NCI-H226 (cell line): ENCODE results near the gene CNN2.

Experiments
- DNase-seq: peaks from one replicate; pipeline ENCODE4 v3.0.0-alpha.2; 2015

CNN2 gene

GRCh38 chr19:1032264-1032867, 6.0 kb downstream of the CNN2 start:
- DNase-seq = no peak

- no peak for DNase-seq
These were observed 9.7 kb downstream of the CNN2 start for GRCh38 chr19:1035998-1036621.

GRCh38 chr19:1037621-1038064, 11.2 kb downstream of the CNN2 start:
- DNase-seq = no peak

GRCh38 chr19:1038978-1039645, 12.7 kb downstream of the CNN2 start:
- DNase-seq = no peak

GRCh38 chr19:1039646-1040475, 13.5 kb downstream of the CNN2 start, which contains the start of gene ABCA7:
Gene ABCA7 (plus strand): TSS chr19:1040107. CDS start chr19:1041362, 1,255 bp downstream.
- peak; percentile 99 for DNase-seq

- peak; percentile 93 for DNase-seq
These were observed 14.3 kb downstream of the CNN2 start for GRCh38 chr19:1040476-1041271.

- no peak for DNase-seq
These were observed 14.9 kb downstream of the CNN2 start for GRCh38 chr19:1041272-1041834.

GRCh38 chr19:1041835-1042685, 15.7 kb downstream of the CNN2 start:
- peak; percentile 74 for DNase-seq

GRCh38 chr19:1042689-1043511, 16.5 kb downstream of the CNN2 start:
- DNase-seq = no peak

GRCh38 chr19:1045247-1045603, 18.8 kb downstream of the CNN2 start:
- DNase-seq = peak; percentile 56

- no peak for DNase-seq
These were observed 19.8 kb downstream of the CNN2 start for GRCh38 chr19:1046117-1046626.

GRCh38 chr19:1046836-1047695, 20.7 kb downstream of the CNN2 start:
- no peak for DNase-seq

- DNase-seq = no peak
These were observed 21.3 kb downstream of the CNN2 start for GRCh38 chr19:1047696-1048147.

GRCh38 chr19:1049106-1049505, 22.7 kb downstream of the CNN2 start:
- no peak for DNase-seq

- DNase-seq = no peak
These were observed 23.4 kb downstream of the CNN2 start for GRCh38 chr19:1049800-1050199.

- DNase-seq = no peak
These were observed 24.8 kb downstream of the CNN2 start for GRCh38 chr19:1050989-1051788.

GRCh38 chr19:1051791-1052190, 25.4 kb downstream of the CNN2 start:
- no peak for DNase-seq
